Stromal cell of bone marrow (primary cell): ENCODE results near the gene FERMT3.
A peak's percentile ranks its signal among the peaks of the same experiment; 100 is the strongest.
"Not testable (repeated sequence)": the region's sequence is repeated elsewhere in the genome, so short reads cannot be mapped to it uniquely, and the experiment has no call there.

Experiments
- DNase-seq: peaks from one replicate; pipeline ENCODE4 v3.0.0-alpha.2; 2012; ENCODE audit warnings: low read depth

FERMT3 gene

DNA sequence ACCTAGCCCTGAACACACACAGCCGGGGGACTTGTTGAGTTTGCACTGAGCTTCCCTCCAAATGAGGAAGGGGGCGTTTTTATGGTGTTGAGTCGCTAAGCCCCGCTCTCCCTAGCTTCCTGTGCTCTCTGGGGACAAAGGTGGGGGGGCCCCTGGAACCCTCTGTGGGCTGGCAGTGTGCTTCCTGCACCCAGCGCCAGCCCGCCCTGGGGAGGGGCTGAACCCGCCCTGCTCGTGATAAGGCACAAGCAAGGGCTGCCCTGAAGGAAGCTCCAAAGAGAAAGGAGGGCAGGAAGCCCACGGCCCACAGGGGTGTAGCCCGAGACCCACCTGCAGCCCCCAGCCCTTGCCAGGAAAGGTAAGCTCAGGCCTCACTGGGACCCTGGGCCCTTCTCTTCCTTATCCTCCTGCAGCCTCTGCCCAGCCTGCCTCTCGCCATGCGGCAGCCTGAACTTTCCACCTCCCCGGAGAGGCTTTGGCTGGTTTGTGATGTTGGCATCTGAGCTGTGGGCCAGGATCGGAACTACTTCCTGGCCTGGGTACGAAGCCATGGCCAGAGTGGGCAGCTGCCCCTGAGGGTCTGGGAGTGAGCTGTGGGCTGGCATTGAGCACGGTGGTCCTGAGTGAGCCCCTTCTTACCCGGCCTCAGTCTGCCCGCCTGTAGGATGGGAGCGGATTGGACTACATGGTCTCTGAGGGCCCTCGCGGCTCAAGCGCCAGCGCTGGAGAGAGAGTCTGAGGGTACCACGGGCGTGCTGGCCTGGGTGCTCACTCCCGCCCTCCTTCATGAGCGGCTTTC, at the start of gene FERMT3:
Gene FERMT3, plus strand, starts transcription at position 265 of the 799 bp plus-strand sequence. CDS start 644 bp downstream, outside the sequence.
- DNase-seq = no peak

- DNase-seq = no peak
Observed at GRCh38 chr11:64157631-64158394, 48.7 kb upstream of the FERMT3 start.

DNA sequence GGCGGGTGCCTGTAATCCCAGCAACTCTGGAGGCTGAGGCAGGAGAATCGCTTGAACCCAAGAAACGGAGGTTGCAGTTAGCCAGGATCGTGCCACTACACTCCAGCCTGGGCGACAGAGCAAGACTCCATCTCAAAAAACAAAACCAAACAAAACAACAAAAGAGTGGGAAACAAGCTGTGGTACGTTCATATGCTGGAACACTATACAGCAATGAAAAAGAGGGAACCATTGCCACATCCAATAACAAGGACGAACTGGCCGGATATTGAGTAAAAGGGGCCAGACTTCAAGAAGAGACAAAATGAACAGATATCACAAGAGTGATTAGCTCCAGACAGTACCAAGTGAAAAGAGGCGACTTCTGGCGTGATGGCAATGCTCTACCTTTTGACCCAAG, 45.5 kb upstream of the FERMT3 start:
- no peak for DNase-seq

GRCh38 chr11:64162769-64163168, 43.8 kb upstream of the FERMT3 start:
- not testable (repeated sequence) for DNase-seq

DNA sequence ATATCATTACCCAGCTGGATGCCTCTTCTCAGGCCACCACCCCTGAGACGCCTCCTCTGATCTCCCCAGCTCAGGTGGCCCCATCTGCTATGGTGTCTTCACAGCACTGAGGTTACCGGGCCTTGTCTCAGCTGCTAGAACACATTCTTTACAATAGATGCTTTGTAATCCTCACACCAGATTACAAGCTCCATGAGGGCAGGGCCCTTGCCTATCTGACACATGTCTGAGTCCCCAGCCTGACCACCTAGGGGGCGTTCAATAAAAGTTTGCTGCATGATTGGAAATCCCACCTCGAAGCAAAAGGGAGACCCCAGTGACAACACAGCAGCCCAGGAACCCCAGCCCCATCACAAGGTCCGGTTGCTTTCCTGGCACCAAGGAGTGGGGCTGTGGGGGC, 42.6 kb upstream of the FERMT3 start:
- DNase-seq = no peak

DNA sequence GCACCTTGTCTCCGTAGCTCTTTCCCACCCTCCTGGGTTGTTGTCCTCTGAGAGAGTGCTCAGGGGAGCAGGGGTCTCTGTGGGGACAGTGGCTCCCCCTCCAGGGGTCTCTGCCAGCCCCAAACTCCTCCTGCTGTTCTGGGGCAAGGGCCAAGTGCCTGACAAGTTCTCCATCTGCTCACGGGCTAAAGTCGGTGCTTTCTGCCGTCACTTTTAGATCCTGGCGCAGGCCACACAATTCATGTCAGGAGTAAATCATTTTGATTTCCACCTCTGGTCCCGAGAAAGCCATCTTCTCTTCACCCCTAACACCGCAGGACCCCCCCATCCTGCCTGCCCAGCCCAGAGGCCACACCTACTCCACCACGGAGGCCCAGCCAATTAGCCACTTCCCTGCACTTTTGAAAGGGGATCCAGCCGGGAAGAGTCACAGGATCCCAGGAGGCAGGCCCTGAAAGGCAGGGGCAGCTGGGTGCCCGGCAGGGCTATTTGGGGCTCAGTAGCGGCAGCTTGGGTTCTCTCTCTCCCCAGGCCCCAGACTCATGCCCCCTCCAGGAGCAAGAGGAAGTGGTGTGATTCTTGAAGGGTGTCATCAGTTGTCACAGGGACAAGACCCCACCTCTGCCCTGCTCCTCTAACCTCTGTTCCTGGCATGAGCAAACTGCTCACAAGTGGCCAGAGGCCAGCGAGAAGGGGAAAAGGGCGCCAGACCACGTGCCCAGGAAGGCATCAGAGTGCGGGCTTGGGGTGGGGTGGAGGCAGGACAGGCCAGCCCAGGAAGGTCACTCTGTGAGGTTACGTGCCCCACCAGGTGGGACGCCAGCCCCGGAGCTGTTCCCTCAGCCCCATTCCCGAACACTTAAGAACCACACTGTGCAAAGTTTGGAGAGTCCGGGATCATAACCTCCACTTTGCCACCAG, 41.9 kb upstream of the FERMT3 start:
- no peak for DNase-seq

DNA sequence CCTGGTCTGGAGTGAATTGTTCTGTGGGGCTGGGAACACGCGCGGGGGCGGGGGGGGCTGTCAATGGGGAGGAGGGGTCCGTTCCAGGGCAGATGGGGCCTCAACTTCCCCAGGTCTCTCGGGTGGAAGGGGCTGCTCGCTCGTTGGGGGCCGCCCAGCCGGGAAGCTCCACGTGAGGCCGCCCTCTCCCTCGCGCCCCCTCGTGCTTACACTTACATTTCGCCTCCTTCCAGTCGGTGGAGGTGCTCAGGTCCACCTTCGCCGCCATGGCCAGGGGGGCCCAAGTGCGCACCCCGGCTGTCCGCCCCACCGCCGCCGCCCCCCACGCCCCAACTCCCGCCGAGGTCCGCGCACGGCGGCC, 41.1 kb upstream of the FERMT3 start:
- DNase-seq = no peak

GRCh38 chr11:64165842-64166635, 40.5 kb upstream of the FERMT3 start, which contains the start of gene MACROD1:
MACROD1 (minus strand) TSS chr11:64166113; CDS start chr11:64165994, 119 bp downstream.
- DNase-seq = peak; percentile 60

DNA sequence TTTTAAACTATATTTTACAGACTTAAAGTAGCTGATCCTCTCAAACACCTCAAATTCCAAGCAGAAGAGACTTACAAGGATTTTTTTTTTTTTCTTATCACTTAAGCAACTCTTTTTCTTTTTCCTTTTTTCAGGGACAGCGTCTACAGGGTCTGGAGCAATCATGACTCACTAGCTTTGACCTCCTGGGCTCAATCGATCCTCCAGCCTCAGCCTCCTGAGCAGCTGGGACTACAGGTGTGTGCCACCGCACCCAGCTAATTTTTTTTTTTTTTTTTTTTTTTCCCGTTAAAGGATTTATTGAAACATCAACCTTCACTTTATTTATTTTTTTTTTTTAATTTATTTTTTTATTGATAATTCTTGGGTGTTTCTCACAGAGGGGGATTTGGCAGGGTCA, 36.1 kb upstream of the FERMT3 start:
- DNase-seq = no peak

DNA sequence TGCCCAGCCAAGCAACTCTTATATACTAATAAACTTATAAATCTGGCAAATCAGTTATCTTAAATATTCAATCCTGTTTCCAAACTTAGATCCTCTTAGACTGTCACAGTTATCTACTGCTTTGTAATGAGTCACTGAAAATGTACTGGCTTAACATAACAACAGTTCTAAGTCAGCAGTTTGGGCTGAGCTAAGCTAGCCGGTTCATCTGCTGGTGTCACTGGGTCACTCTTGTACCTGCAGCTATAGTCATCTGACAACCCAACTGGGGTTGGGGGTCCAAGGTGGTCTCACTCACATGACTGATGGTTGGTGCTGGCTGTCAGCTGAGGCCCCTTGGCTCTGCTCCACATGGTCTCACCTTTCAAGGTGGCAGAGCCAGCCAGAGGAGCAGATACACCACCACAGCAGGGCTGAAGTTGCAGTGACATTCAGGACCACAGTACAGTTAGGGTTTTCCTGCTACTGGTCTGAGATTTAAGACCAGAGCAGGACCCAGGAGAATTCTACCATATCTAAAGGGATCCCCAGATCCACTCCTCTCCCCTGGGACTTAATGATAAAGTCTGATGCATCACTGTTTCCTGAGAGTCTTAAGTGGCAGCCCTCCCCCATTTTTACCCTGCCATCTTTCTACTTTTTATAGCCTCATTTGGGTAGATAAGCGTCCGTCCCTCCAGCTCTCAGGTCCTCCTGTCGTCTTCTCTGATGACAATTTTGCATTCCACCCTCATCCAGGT, 32.7 kb upstream of the FERMT3 start:
- no peak for DNase-seq

- DNase-seq = no peak
Observed at GRCh38 chr11:64176751-64177150, 29.8 kb upstream of the FERMT3 start.

DNA sequence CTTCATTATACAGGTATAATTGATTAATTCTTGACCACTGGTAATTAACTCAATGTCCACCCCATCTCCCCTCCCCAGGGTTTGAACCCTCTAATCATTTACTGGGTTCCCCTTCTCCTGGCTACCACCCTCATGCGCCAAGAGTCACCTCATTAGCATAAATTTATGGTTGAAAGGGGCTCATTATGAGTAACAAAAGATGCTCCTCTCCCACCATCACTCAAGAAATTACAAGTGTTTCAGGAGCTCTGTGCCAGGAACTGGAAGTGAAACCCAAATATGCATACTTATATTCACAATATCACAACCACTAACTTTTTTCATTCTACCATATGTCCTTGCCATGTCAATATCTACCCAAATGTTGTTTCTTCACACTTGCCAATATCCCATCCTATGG, 28.3 kb upstream of the FERMT3 start:
- DNase-seq = no peak

DNA sequence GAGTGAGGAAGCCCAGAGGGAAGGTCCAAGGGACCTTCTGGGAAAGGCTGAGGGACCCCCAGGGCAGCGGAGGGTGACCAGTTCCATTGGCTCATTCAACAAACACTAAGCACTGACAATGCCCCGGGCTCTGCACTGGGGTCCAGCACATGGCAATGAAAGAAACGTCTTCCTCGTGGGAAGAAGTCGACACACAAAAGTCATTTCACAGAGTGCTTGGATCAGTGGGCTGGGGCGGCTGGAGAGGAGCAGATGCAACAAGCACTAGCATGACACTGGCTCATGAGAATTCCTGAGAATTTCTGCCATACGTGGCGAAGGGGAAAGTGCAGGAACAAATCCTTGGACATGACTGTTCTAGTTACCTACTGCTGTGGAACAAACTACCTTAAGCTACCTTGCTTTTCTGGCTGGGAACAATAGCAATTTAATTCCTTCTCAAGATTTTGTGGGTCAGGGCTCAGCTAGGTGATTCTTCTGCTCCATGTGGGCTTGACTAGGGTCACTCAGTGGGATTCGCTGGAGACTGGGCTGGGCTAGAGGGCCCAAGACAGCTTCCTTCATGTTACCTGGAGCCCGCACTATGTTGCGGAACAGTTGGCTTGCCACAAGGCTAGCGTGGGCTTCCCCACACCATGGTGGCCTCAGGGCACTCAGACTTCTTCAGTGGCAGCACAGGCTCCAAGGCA, 27.4 kb upstream of the FERMT3 start:
- no peak for DNase-seq

DNA sequence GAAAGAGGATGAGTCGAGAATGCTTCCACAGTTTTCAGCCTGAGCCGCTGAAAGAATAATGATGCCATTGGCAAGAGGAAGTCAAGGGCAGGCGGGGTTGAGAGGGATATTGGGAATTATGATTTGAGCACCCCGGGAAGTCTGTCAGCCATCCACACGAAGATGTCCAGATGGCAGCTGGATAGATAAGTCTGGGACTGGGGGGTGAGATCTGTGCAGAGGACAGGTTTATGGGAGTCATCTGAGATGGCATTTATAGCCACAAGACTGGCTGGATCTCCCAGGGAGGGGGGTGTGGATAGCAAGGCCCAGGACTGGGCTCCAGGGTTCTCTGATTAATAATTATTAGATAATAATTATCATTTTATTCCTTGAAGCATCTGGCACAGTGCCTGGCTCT, 25.6 kb upstream of the FERMT3 start:
- no peak for DNase-seq

- DNase-seq = peak; percentile 90
Observed at GRCh38 chr11:64181506-64182411, 24.8 kb upstream of the FERMT3 start.

DNA sequence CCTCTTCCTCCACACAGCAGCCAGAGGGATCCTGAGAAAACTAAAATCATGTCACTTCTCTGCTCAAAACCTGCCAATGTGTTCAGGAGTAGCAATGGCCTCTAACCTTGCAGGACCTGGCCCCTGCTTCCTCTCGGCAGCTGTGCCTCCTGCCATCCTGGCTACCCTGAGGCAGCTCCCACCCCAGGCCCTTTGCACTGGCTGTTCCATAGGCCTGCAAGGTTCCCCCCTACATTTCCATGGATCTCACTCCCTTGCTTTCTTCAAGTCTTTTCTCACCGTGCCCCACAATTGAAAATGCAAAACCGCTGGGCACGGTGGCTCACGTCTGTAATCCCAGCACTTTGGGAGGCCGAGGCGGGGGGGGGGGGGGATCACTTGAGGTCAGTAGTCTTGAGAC, 22.6 kb upstream of the FERMT3 start:
- DNase-seq = no peak

- peak; percentile 78 for DNase-seq
Observed at GRCh38 chr11:64185175-64185692, 21.3 kb upstream of the FERMT3 start.

DNA sequence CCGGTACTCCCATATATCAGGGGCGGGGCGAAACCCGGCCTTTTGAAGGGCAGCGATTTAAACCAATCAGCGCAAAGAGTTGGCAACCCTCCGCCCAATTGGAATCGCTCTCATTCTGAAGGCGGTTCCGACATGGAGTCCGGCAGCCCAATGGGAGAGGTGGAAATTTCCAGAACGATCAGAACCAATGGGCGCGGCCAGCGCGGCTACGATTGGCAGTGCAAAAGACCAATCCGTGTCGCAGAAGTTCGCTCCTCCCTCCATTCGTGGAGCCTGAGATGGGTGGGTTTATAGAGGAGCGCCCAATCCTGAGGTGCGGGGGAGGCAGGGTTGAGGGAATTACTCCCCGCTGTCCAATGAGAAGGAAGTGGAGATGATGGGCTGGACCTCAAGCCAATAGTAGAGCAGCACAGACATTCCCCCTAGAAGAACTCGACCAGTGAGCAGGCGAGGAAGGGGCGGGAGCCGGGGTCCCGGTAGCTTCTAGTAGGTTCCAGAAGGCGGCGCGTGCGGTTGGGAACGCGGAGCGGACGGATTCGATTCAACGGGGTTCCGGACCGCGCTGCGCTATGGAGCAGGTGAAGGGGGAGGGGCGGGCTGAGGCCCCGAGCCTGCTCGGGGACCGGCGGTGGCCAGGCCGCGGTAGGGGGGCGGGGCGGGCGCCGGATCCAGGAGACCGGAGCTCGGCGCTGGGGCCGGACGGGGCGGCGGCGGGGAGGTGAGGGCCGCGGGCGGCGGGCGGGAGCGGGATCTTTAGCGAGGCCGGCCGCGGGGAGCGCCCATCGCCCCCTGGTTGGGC, 20.6 kb upstream of the FERMT3 start, which contains the start of gene STIP1:
Gene STIP1, plus strand, starts transcription at position 479 of the 799 bp plus-strand sequence. Its CDS starts 91 bp downstream, at position 570.
- peak; percentile 100 for DNase-seq
